NOMO-1 treated with DMSO at 0.1 percent for 48 hours (cell line): Measurements from ENCODE around the gene C1QB.
"Not testable (repeated sequence)": the region's sequence is repeated elsewhere in the genome, so short reads cannot be mapped to it uniquely, and the experiment has no call there.

Experiments used
- DNase-seq: peaks from one replicate; lab custom pipeline; 2025; ENCODE audit not compliant: unreplicated experiment; lab: John Stamatoyannopoulos, UW

The C1QB gene

GRCh38 chr1:22694172-22694571 is 41.1 kb downstream of the C1QB start:
- DNase-seq: no peak

GRCh38 chr1:22696610-22697009 is 43.6 kb downstream of the C1QB start:
- DNase-seq: no peak

DNA sequence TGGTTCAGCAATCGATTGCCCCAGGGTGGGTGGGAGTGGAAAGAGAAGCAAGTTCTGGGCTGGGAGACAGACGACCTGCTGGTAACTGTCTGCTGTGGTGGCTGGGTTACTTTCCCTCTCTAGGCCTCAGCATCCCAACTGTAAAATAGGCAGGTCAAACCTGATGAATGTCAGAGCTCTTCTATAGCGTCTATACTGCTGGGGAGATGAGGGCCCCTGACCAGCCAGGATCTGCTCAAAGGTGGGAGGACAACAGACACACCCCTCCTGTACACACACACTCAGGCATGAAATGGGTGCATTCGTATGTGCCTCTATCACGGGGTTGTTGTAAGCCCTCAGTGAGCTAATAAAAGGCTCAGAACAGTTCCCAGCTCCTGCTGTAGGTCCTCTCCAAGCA is 44.9 kb downstream of the C1QB start:
- no peak for DNase-seq

DNA sequence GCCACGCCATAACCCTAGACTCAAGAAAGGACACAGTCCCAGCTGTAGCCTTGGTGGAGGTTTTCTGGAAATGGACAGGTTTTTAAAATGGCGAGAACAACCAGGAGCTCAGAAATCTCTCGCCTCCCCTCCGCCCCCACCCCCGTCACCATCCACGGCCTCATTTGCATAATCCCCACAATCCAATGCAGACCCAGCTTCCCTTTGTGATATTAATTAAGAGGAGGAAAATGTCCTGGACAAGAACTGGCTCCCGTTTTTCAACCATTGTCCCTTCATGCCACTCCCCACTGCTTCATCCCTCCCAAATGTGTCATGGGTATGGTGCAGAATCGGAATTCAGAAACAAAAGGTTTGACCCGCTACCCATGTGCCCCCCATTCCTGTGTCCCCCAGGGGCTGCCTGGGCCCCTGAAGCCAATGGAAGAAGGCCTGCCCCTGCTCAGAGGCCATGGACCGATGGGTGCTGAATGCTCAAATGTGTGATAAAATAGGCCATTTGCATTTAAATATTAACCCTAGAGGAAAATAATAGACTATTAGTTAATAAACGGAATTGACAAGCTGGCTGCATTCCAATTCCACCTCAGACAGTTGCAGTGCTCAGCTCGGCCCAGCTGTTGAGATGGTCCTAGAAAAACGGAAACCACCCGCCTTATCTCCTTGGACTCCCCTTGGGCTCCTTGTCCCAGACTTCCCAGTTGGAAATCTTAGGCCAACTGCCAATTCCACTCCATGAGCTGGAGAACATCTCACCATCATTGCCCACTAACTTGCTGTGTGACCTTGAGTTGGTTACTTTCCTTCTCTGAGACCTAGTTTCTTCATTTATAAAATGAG is 46.9 kb downstream of the C1QB start:
- no peak for DNase-seq

DNA sequence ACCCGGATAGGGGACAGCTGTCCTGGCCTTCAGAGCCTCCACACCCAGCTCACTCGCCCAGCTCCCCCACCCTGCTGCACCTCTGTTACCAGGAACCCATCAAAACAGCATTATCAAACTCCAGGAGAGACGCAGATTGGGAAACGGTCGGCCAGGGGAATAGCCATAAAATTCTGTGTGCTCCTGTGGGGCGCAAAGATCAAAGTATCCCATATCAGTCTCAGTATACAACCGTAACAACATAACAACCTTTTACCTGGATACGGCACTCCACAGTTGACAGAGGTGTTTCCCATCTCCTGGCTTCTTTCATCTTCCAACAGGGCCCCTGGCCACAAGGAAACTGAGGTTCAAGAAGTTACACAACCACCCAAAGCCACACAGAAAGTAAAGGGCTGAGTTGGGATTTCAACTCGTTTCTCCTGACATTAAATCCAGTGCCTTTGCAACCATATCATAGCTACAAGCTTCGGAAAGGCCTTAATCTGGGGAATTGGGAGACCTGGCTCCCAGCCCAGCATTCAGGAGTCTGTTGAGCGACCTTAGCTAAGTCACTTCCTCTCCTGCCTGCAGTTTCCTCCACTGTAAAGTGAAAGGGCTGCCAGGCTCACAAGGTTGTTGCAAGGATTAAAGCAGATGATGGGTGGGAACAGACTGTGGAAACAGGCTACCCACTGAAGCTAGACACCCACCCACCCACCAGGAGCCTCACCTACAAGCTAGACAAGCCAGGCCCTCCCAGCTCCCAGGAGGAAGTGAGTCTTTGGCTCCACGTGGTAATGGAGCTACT is 49.5 kb downstream of the C1QB start:
- DNase-seq: peak; percentile 12

- peak; percentile 75 for DNase-seq
Measured at GRCh38 chr1:22704440-22705067, 51.5 kb downstream of the C1QB start.

- DNase-seq: no peak
Measured at GRCh38 chr1:22705586-22705985, 52.5 kb downstream of the C1QB start.

DNA sequence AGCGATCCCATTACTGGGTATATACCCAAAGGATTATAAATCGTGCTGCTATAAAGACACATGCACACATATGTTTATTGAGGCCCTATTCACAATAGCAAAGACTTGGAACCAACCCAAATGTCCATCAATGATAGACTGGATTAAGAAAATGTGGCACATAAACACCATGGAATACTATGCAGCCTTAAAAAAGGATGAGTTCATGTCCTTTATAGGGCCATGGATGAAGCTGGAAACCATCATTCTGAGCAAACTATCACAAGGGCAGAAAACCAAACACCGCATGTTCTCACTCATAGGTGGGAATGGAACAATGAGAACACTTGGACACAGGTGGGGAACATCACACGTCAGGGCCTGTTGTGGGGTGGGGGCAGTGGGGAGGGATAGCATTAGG is 53.1 kb downstream of the C1QB start:
- not testable (repeated sequence) for DNase-seq

DNA sequence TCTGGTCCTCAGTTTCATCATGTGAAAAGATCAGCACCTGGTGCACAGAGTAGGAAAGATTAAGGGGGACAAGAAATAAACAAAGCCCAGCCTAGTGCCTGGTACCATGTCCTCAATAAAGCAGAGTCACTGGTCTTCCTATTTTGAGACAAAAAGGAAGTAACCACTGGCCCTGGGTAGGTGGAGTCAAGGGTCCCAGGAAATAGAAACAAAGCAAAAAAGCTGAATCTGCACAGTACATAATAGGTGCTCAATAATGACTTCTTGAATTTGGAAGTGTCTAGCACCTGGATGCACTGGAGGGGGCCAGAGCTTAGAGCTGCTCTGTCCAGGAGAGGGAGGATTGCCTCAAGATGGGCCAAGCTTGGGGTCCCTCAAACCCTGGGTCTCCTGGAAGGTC is 55.7 kb downstream of the C1QB start:
- DNase-seq: peak; percentile 45

DNA sequence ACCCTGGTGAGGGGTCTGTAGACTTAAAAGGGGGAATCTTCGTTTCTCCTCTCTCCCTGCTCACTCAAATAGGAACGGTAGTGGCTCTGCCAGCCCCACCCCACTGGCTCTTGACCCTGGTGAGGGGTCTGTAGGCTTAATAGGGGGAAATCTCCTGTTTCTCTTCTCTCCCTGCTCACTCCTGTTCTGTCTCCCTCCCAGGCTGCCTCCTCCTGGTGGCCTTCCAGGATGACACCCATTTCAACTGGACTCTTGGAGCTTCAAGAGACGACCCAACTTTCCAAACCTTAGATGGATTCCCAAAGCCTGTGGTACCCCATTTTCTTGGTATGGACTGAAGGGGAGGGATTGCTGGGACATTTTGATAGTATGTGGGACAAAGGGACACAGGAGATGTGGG is 56.2 kb downstream of the C1QB start:
- DNase-seq: no peak

DNA sequence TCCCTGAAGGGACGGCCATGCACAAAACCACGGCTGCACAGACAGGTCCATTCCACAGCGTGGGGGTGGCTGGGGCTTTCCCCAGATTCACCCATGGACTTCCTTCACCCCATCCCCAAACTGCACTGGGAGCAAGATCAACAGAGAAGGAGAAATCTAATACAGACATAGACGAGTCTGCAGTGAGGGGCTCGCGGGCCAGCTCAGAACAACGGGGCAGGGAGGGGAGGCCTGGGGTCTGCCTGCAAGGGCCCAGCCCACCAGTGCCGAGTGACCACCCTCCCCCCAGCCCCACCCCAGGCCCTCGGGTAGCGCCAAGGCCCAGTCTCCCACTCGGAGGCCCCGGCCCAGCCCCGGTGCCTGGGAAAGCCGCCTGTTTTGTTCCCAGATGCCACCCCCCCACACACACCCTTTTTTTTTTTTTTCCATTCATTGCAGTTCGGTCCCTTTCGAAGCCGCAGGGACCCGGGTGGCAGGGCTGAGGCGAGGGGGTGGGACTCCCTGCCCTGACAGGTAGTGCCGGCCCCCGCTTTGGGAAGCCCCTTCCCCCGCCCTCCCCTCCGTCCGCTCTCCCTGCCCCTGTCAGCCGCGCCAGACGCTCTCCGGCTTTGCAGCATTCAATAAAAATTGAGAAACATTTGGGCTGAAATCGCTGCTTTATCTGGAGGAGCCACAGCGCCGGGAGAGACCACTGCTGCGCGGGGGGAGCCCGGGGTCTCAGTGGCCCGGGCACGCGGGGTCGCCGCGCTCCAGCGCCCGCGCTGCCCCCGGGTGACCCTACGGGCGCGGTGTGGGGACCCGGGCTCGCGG is 57.1 kb downstream of the C1QB start:
- peak; percentile 55 for DNase-seq

- DNase-seq: peak; percentile 47
Measured at GRCh38 chr1:22710701-22711049, 57.6 kb downstream of the C1QB start, which contains the start of gene EPHB2. TSS of gene EPHB2 (plus strand) at chr1:22710839. CDS start at chr1:22710983, 144 bp downstream.

GRCh38 chr1:22711071-22711470 is 58.0 kb downstream of the C1QB start:
- no peak for DNase-seq
